Measurements from ENCODE around the gene SLC1A2.

SLC1A2 gene

DNA sequence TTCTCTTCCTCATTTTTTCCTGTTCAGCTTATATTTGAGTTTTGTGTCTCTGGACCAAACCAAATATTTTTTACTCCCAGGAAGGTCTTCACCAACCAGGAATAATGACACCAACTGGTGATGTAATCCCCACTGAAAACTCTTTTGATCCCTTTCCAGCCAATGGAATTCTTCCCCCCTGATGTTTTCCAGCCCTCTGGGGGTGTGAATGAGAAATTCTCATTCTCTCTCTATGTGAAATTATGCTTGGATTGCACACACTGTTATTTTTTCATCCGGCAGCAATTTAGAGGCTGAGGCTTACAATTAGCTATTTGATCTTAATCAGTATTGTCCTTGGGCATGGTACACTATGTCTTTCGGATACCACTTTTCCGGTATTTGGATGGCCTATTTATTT lies 39.5 kb upstream of the SLC1A2 start:
- H3K4me3 ChIP-seq (ENCODE audit: low read length), result no peak overlapping the region
- DNase-seq (ENCODE audit: low read depth), result no peak
- no peak for TF ChIP-seq CTCF (IDR thresholded peaks at IDR 0.05; ENCODE audit: insufficient read depth, low read depth, low read length, missing control alignments)

GRCh38 chr11:35454362-35454761 lies 35.0 kb upstream of the SLC1A2 start:
- no peak for TF ChIP-seq CTCF (IDR thresholded peaks at IDR 0.05; ENCODE audit: insufficient read depth, low read depth, low read length, missing control alignments)
- H3K4me3 ChIP-seq (ENCODE audit: low read length), result no peak overlapping the region
- no peak for DNase-seq (ENCODE audit: low read depth)

DNA sequence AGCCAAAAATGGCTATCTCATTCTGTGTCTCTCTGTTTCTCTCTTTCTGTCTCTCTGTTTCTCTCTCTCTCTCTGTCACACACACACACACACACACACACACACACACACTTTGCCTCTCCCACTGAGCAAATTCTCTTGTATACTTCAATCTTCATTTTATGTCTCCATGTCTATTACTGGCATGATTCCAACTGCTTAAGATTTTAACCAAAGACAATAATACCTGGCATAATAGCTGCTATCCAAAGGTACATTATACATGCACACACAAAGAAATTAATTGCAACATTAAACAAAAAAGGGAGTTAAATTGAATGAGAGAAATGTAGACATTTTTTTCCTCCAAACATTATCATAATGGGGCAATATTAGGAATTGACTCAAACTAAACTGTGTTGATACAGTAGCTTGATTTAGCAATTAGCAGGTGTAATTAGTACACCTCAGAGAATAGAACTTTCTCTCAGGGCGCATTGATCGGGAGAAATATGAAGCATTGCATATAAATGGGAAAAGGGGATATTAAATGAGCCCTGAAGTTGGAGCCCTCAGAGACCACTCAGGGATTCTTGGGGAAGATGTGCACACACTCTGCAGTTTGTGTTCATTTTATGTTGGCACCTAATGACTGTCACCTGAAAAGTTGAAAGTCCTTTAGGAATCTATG lies 17.4 kb upstream of the SLC1A2 start:
- no peak for TF ChIP-seq CTCF (IDR thresholded peaks at IDR 0.05; ENCODE audit: insufficient read depth, low read depth, low read length, missing control alignments)

GRCh38 chr11:35433588-35433987 lies 14.2 kb upstream of the SLC1A2 start:
- no peak for TF ChIP-seq CTCF (IDR thresholded peaks at IDR 0.05; ENCODE audit: insufficient read depth, low read depth, low read length, missing control alignments)
- DNase-seq (ENCODE audit: low read depth), result no peak
- H3K4me3 ChIP-seq (ENCODE audit: low read length), result no peak overlapping the region

More for the DNA sequence above, 17.4 kb upstream of the SLC1A2 start:
- DNase-seq (ENCODE audit: low read depth), result no peak
- H3K4me3 ChIP-seq (ENCODE audit: low read length), result no peak overlapping the region

- H3K4me3 ChIP-seq (ENCODE audit: low read length), result no peak overlapping the region
Measured at GRCh38 chr11:35432464-35432863, 13.1 kb upstream of the SLC1A2 start.

GRCh38 chr11:35427071-35427470 lies 7.7 kb upstream of the SLC1A2 start:
- no peak for DNase-seq (ENCODE audit: low read depth)
- no peak overlapping the region for H3K4me3 ChIP-seq (ENCODE audit: low read length)
- TF ChIP-seq CTCF (IDR thresholded peaks at IDR 0.05; ENCODE audit: insufficient read depth, low read depth, low read length, missing control alignments), result no peak

More at GRCh38 chr11:35432464-35432863, 13.1 kb upstream of the SLC1A2 start:
- TF ChIP-seq CTCF (IDR thresholded peaks at IDR 0.05; ENCODE audit: insufficient read depth, low read depth, low read length, missing control alignments), result no peak
- no peak for DNase-seq (ENCODE audit: low read depth)

- no peak overlapping the region for H3K4me3 ChIP-seq (ENCODE audit: low read length)
- DNase-seq (ENCODE audit: low read depth), result no peak
- TF ChIP-seq CTCF (IDR thresholded peaks at IDR 0.05; ENCODE audit: insufficient read depth, low read depth, low read length, missing control alignments), result no peak
Measured at GRCh38 chr11:35426351-35426750, 7.0 kb upstream of the SLC1A2 start.
